NCI-H1436 treated with DMSO at 0.1 percent for 48 hours (cell line): ENCODE results near the gene OR6C76.
"Not testable (repeated sequence)": the region's sequence is repeated elsewhere in the genome, so short reads cannot be mapped to it uniquely, and the experiment has no call there.

Experiments
- DNase-seq: peaks from one replicate; lab custom pipeline; 2025; lab: John Stamatoyannopoulos, UW

Gene OR6C76

DNA sequence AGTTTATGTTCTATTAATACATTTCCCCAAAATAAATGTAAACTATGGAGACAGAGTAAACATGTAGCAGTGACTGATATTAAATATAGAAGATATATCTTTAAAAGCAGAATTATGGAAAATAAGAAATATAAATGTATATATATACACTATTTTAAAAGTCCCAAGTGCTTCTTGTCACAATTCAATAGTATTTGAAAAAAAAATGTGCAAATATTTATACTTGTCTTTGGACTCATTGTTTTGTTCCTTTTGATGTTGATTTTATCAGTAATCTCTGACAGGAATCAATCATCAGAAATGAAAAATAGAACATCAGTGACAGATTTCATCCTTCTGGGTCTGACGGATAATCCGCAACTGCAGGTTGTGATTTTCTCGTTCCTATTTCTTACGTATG lies at the start of gene OR6C76:
Gene OR6C76 (plus strand): TSS at position 301 of the 400 bp plus-strand sequence. CDS start 0 bp downstream, at position 301.
- no peak for DNase-seq

- no peak for DNase-seq
These were observed 40.2 kb upstream of the OR6C76 start for GRCh38 chr12:55385891-55386290.

DNA sequence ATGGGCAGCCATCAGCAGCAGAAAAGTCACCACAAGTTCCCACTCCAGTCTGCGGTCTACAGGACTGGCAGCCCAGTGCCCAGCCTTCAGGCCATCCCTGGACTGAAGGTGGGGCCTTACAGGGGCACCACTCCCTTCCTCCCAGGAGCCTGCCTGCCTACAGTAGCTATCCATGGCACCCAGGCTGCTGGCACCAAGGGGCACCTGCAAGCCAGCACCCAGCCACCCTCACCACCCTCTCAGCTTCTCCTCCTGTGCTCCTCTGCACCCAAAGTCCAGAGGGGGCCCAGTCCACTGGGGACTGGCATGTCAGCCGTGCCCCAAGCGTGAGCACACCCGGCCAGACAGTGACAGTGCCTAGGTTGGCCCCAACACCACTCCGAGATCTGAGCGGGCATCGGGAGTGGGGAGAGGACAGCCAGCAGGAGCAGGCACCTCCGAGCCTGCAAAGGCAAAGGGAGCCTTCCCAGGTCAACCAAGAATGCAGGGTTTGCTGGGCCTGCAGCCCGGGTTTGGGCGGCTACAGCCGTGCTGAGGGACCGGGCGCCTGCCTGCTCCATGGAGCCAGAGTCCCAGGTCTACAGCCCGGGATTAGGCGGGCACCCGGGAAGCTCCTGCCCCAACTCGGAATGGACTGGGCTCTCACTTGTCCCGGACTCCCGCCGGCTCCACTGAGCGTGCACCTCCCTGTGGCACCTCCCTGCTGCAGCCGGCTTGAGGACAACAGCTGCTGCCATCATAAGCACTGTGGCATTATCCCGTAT lies 33.8 kb upstream of the OR6C76 start:
- no peak for DNase-seq

DNA sequence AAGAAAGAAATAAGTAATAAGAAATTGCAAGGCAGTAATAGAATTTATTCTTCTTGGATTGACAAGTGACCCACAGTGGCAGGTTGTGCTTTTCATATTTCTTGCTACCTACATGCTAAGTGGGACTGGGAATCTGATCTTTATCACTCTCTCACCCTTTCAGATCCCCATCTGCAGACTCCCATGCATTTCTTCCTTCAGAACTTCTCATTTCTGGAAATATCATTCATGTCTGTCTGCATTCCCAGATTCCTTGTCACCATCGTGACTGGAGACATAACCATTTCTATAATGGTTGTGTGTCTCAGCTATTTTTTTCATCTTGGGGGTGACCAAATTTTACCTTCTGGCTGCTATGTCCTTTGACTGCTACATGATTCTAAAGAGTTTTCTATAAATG lies 29.7 kb upstream of the OR6C76 start:
- DNase-seq = no peak

GRCh38 chr12:55400229-55400628 lies 25.8 kb upstream of the OR6C76 start, which contains the start of gene OR6C65:
OR6C65 (plus strand) TSS chr12:55400529; CDS start chr12:55400529, 0 bp downstream.
- no peak for DNase-seq

DNA sequence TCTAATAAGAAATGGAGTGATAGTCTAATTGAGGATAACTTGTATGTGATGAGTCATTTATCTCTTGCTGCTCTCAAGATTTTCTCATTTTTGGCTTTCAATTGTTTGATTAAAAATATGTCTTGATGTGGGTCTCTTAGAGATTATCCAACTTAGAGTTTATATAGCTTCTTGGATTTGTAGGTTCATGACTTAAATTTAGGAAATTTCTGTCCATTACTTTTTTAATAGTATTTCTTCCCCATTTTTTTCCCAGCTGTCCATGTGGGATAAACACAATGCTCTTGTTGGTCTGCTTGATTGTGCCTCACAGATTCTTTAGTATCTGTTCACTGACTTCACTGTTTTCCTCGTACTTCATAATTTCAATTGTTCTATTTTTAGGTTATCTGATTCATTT lies 18.2 kb upstream of the OR6C76 start:
- no peak for DNase-seq

GRCh38 chr12:55409133-55409532 lies 16.9 kb upstream of the OR6C76 start:
- not testable (repeated sequence) for DNase-seq

DNA sequence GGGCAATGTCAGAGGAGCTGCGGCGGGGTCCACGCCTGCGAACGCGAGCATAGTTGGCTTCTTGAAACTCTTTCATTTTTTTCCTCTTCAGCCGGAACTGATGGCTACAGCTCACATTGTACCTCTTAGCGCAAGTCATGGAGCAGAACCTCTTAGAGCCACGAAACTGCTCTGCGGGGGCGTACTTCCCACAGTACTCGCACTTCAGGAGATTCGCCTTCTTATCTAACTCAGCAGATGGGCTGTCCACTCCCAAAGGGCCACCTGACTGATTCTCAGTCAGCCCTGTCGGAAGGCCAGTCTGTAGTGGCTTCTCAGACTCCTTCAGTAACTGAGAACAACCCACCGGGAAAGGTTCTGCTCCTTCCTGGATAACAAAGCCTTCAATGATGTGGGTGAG lies 13.9 kb upstream of the OR6C76 start:
- not testable (repeated sequence) for DNase-seq

DNA sequence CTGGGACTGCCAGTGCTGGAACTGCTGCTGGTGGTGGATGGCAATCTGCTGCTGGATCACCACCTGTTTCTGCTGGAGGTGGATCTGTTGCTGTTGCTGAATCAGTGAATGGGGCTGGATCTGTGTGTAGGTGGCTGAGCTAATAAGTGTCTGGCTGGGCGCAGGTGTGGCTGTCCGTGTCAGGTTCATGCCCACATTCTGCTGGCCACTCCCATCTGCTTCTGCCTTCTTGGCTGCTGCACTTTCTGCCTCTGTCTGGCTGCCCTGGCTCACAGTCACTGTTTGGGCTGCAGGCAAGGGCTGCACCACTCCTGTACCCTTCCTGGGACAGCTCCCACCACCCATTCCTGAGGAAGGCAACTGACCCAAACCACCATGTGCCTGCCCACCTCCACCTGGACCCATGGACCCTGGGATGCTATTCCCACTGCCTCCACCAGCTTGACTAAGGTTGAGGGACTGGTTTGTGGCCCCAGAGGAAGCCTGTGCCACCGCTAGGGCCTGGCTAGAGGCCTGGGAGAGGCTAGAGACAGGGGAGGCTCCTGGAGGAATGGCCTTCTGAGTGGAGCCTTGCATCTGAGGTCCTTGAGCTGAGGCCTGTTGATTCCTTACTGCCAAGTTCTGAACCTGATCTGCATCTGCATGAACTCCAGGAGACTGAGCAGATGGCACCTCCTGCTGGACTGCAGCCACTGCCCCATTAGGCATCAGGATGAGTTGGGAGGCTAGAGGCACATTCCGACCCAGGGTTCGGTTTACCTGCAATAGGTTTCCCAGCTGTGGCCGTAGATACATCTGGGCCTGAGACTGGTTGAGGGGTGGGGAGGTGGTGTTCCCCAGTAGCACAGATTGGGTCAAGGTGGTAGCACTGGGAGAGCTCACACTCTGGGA lies 12.3 kb upstream of the OR6C76 start:
- DNase-seq = not testable (repeated sequence)

DNA sequence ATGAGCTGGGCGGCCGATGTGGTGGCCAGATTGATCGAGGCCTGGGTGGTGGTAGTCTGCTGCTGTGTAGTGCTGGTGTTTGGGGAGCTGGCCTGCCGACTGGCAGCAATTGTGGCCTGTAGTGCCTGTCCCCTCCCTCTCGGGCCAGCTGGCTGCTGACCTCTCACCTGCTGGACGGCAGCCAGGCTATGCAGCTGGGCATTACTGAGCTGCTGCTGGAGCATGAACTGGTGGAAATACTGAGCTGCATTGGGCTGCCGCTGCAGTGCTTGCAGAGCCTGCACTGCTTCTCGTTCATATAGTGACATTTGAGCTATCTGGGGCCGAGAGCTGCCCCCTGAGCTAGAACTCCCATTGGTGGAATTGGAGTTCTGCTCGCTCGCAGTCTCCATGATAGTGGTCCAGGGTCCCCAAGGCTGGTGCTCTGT lies 11.6 kb upstream of the OR6C76 start:
- DNase-seq = not testable (repeated sequence)

- not testable (repeated sequence) for DNase-seq
These were observed 11.2 kb upstream of the OR6C76 start for GRCh38 chr12:55414889-55415288.

DNA sequence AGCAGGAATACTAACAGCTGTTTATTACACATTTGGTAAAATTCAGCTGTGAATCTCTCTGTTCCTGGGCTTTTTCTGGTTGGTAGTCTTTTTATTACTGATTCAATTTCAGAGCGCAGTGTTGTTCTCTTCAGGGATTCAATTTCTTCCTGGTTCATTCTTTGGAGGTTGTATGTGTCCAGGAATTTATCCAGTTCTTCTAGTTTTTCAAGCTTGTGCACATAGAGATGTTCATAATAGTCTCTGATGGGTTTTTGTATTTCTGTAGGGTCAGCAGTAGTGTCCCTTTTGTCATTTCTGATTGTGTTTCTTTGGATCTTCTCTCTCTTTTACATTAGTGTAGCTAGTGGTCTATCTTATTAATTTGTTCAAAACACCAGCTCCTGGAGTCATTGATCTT lies 9.1 kb upstream of the OR6C76 start:
- DNase-seq = no peak

GRCh38 chr12:55420307-55420962 lies 5.6 kb upstream of the OR6C76 start:
- no peak for DNase-seq

- DNase-seq = no peak
These were observed 2.5 kb downstream of the OR6C76 start for GRCh38 chr12:55428331-55429243.

GRCh38 chr12:55441233-55441632 lies 15.2 kb downstream of the OR6C76 start:
- DNase-seq = not testable (repeated sequence)

- no peak for DNase-seq
These were observed 17.7 kb downstream of the OR6C76 start, which contains the start of gene OR6C2 for GRCh38 chr12:55443776-55444175. OR6C2 (plus strand) TSS chr12:55444076; CDS start chr12:55452214, 8,138 bp downstream.

DNA sequence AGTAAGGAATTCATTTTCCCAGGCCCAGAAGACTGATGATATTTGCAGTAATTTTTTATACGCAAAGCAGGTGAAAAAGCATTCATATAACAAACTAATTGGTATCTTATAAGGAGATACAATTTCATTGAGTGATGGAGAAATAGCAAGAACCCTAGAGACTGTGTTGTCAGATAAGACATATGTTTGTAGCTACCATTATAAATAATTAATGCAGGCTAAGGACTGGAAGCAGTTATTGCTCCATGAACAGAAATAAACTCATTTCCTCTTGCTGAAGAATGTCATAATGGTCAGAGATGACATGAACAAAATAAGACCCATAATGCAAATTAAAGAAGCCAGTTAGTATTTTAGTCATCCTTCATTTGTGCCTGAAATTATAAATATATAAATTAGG lies 19.3 kb downstream of the OR6C76 start:
- DNase-seq = no peak

- no peak for DNase-seq
These were observed 20.3 kb downstream of the OR6C76 start for GRCh38 chr12:55446326-55446725.

DNA sequence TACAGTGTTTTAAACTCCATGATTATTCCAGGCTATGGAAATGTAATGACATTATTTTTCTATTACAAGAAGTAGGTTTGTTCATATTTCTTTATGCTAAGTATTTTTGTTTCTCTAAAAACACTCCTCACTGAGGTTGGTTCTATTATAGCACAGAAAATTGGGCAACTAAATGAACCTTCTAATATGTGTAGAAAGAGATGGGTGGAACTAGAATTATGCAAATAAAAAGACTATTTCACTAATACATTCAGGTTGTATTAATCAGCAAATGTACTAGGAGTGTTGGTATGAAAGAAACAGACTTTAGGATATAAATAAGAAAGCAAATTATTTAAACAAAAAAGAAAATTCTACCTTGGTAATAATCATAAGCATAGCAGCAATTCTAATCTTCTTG lies 22.8 kb downstream of the OR6C76 start:
- no peak for DNase-seq

DNA sequence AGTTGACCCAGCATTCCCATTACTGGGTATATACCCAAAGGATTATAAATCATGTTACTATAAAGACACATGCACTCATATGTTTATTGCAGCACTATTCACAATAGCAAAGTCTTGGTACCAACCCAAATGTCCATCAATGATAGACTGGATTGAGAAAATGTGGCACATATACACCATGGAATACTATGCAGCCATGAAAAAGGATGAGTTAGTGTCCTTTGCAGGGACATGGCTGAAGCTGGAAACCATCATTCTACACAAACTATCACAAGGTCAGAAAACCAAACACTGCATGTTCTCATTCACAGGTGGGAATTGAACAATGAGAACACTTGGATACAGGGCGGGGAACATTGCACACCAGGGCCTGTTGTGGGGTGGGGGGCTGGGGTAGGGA lies 38.9 kb downstream of the OR6C76 start:
- DNase-seq = not testable (repeated sequence)

GRCh38 chr12:55467836-55468235 lies 41.8 kb downstream of the OR6C76 start:
- no peak for DNase-seq
